HCT116 (cell line): Measurements from ENCODE around the gene VPS41.

ENCODE experiments used
- CEBPB ChIP-seq: IDR thresholded peaks from 2 replicates; pipeline ENCODE4 v1.6.1; 2012; ENCODE audit warnings: low read depth
- EZH2 ChIP-seq: fragments of 200-600 bp; sonication (generic); IDR thresholded peaks from 2 replicates; pipeline ENCODE4 v1.6.1; 2017; ENCODE audit warnings: antibody characterized with exemption, mixed run types
- EZH2phosphoT487 ChIP-seq: fragments of 200-600 bp; IDR thresholded peaks from 2 replicates; pipeline ENCODE4 v1.6.1; 2018; ENCODE audit warnings: antibody characterized with exemption, borderline replicate concordance
- POLR2A ChIP-seq: IDR thresholded peaks from 2 replicates; pipeline ENCODE4 v1.7.0; 2011; ENCODE audit warnings: borderline replicate concordance; ENCODE audit not compliant: insufficient read depth, insufficient read length; ENCODE audit errors: extremely low read depth
- POLR2AphosphoS5 ChIP-seq: IDR thresholded peaks from 2 replicates; pipeline ENCODE4 v1.6.1; 2011; ENCODE audit warnings: mild to moderate bottlenecking, low read depth, low read length, moderate library complexity
- SP1 ChIP-seq: IDR thresholded peaks from 2 replicates; pipeline ENCODE4 v1.6.1; 2012; ENCODE audit warnings: low read depth
- YY1 ChIP-seq: IDR thresholded peaks from 2 replicates; pipeline ENCODE4 v1.6.1; 2011; ENCODE audit warnings: low read length, low read depth, moderate library complexity, mild to moderate bottlenecking; ENCODE audit not compliant: insufficient replicate concordance; ENCODE audit errors: extremely low read depth
- TF ChIP-seq, protein P1 (sequence below), 3 experiments: fragments of 200-600 bp in 1 of 3; sonication (generic) in 1 of 3; IDR thresholded peaks in 2 of 3; conservative IDR thresholded peaks in 1 of 3; 2 replicates each; pipeline ENCODE4 v1.5.1; 2012 to 2017; ENCODE audit warnings: low read depth in 2 of 3, low read length in 2 of 3, antibody characterized with exemption in 1 of 3, borderline replicate concordance in 1 of 3, control low read depth in 1 of 3, mild to moderate bottlenecking in 1 of 3, mixed read lengths in 1 of 3, mixed run types in 1 of 3, moderate library complexity in 1 of 3; ENCODE audit not compliant: insufficient read depth in 1 of 3
- TF ChIP-seq, protein P2 (sequence below): IDR thresholded peaks from 2 replicates; pipeline ENCODE4 v1.6.1; 2012; ENCODE audit warnings: low read depth

DNA sequence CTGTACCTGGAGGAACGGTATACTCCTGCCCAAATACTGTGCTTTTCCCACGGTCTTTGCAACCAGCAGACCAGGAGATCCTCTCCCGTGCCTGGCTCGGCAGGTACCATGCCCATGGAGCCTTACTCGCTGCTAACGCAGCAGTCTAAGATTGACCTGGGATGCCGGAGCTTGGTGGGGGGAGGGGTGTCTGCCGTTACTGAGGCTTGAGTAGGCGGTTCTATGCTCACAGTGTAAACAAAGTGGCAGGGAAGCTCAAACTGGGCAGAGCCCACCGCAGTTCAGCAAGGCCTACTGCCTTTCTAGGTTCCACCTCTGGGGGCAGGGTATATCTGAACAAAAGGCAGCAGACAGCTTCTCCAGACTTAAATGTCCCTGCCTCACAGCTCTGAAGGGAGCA lies 22.7 kb downstream of the VPS41 start:
- TF ChIP-seq EZH2phosphoT487, result no peak
- TF ChIP-seq, protein P1, sequence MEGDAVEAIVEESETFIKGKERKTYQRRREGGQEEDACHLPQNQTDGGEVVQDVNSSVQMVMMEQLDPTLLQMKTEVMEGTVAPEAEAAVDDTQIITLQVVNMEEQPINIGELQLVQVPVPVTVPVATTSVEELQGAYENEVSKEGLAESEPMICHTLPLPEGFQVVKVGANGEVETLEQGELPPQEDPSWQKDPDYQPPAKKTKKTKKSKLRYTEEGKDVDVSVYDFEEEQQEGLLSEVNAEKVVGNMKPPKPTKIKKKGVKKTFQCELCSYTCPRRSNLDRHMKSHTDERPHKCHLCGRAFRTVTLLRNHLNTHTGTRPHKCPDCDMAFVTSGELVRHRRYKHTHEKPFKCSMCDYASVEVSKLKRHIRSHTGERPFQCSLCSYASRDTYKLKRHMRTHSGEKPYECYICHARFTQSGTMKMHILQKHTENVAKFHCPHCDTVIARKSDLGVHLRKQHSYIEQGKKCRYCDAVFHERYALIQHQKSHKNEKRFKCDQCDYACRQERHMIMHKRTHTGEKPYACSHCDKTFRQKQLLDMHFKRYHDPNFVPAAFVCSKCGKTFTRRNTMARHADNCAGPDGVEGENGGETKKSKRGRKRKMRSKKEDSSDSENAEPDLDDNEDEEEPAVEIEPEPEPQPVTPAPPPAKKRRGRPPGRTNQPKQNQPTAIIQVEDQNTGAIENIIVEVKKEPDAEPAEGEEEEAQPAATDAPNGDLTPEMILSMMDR (IDR thresholded peaks at IDR 0.05 in 2 of 3, conservative IDR thresholded peaks at IDR 0.05 in 1 of 3; ENCODE audit: borderline replicate concordance in 1 of 3, insufficient read depth in 1 of 3, low read depth in 2 of 3, low read length in 2 of 3), result no peak
- TF ChIP-seq YY1, result no peak
- TF ChIP-seq POLR2A, result no peak
- TF ChIP-seq CEBPB, result no peak
- TF ChIP-seq EZH2, result no peak
- TF ChIP-seq SP1, result no peak
- TF ChIP-seq, protein P2, sequence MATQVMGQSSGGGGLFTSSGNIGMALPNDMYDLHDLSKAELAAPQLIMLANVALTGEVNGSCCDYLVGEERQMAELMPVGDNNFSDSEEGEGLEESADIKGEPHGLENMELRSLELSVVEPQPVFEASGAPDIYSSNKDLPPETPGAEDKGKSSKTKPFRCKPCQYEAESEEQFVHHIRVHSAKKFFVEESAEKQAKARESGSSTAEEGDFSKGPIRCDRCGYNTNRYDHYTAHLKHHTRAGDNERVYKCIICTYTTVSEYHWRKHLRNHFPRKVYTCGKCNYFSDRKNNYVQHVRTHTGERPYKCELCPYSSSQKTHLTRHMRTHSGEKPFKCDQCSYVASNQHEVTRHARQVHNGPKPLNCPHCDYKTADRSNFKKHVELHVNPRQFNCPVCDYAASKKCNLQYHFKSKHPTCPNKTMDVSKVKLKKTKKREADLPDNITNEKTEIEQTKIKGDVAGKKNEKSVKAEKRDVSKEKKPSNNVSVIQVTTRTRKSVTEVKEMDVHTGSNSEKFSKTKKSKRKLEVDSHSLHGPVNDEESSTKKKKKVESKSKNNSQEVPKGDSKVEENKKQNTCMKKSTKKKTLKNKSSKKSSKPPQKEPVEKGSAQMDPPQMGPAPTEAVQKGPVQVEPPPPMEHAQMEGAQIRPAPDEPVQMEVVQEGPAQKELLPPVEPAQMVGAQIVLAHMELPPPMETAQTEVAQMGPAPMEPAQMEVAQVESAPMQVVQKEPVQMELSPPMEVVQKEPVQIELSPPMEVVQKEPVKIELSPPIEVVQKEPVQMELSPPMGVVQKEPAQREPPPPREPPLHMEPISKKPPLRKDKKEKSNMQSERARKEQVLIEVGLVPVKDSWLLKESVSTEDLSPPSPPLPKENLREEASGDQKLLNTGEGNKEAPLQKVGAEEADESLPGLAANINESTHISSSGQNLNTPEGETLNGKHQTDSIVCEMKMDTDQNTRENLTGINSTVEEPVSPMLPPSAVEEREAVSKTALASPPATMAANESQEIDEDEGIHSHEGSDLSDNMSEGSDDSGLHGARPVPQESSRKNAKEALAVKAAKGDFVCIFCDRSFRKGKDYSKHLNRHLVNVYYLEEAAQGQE, result no peak
- no peak for TF ChIP-seq POLR2AphosphoS5
